ENCODE results near the gene ZGPAT. TPM values are rescaled to one million over a fixed set of nuclear protein-coding genes. Genes with fewer than 3 reads are reported as not detected.

ZGPAT gene
- total and polyA plus RNA-seq, 2 of the 4 experiments (the other 2 are of a cell fraction), result 13.4 to 20.2 TPM

DNA sequence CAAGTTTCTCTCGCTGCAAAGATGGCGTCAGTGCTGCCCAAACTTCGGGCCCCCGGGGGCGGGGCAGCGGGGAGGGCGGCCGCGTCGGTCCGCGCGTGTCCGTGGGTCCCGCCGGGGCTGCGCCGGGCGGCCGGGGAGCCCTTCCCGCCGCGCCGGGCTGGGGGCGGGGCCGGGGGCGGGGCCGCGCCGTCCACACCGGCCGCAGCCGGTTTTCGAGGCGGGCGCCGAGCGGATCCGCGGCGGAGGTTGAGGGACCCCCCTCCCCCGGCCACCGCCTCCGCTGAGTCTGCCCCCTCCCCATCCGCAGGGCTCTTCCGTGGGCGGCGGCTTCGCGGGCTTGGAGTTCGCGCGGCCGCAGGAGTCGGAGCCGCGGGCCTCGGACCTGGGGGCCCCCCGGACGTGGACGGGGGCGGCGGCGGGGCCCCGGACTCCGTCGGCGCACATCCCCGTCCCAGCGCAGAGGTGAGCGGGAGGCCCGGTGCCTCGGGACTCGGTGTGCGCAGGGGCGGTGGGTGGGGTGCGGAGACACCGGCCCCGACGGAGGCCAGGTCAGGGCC is 32.3 kb downstream of the ZGPAT start:
- no peaks in the 10 kb centered on the region for H3K9me3 ChIP-seq (ENCODE audit: control insufficient read depth, insufficient read depth, low read length)
- peaks cover 10% of the 10 kb centered on the region for H3K4me1 ChIP-seq (ENCODE audit: control insufficient read depth, insufficient read depth, low read length)
- H3K56ac ChIP-seq (ENCODE audit: extremely low read depth, insufficient read depth, low read length), result peak overlapping the region; percentile 90
- H4K5ac ChIP-seq (ENCODE audit: low read depth, low read length), result peak overlapping the region; percentile 19; the same call in 1 of the 2 replicates
- TF ChIP-seq USF2 (IDR thresholded peaks at IDR 0.05; ENCODE audit: low read depth, low read length) (no peak), RFX5 (IDR thresholded peaks at IDR 0.05; ENCODE audit: low read depth, low read length) (no peak), CTCF (conservative IDR thresholded peaks at IDR 0.05; ENCODE audit: low read depth, low read length) (no peak), CHD1 (IDR thresholded peaks at IDR 0.05; ENCODE audit: low read depth, low read length) (no peak), MXI1 (IDR thresholded peaks at IDR 0.05; ENCODE audit: borderline replicate concordance, low read depth, low read length) (no peak), FOS (IDR thresholded peaks at IDR 0.05; ENCODE audit: low read depth, low read length) (no peak), BHLHE40 (IDR thresholded peaks at IDR 0.05; ENCODE audit: low read depth, low read length) (no peak), MAZ (IDR thresholded peaks at IDR 0.05; ENCODE audit: borderline replicate concordance, low read depth, low read length) (peak; percentile 29; the same call in 1 of the 2 replicates)
- TF ChIP-seq, protein P1, sequence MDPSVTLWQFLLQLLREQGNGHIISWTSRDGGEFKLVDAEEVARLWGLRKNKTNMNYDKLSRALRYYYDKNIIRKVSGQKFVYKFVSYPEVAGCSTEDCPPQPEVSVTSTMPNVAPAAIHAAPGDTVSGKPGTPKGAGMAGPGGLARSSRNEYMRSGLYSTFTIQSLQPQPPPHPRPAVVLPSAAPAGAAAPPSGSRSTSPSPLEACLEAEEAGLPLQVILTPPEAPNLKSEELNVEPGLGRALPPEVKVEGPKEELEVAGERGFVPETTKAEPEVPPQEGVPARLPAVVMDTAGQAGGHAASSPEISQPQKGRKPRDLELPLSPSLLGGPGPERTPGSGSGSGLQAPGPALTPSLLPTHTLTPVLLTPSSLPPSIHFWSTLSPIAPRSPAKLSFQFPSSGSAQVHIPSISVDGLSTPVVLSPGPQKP (IDR thresholded peaks at IDR 0.05; ENCODE audit: borderline replicate concordance, low read depth, low read length), result no peak
- peak overlapping the region; percentile 63 to 88 for H4K8ac ChIP-seq (ENCODE audit: low read depth in 2 of 2, low read length in 2 of 2)
- H3K9ac ChIP-seq (ENCODE audit: low read depth, low read length), result peak overlapping the region; percentile 87
- H3K36me3 ChIP-seq (ENCODE audit: control insufficient read depth, insufficient read depth, low read length), result peaks cover 39% of the 10 kb centered on the region; the same call in 1 of the 2 replicates
- no peaks in the 10 kb centered on the region for H3K9me1 ChIP-seq (ENCODE audit: insufficient read depth, low read length)
- H3K4me3 ChIP-seq (ENCODE audit: insufficient read depth, low read depth, low read length), result peak overlapping the region; percentile 54
- intact Hi-C loops (cut with micrococcal nuclease), result no loop called here
- WGBS, 2 experiments (ENCODE audit: extremely low coverage in 2 of 2, insufficient read length in 1 of 2), result 3% methylated on average over 18 of the region's 80 CpGs; no CpG with 5 or more reads in 1 of the 2 experiments
- H2AK9ac ChIP-seq (replicated peaks; ENCODE audit: low read depth, low read length, poor library complexity), result peak overlapping the region; percentile 99
- no peak overlapping the region for H2BK120ac ChIP-seq (ENCODE audit: low read depth, low read length)
- peaks cover 4 to 9% of the 10 kb centered on the region in 2 experiments; a peak in 2 of 4 replicates for H3K79me1 ChIP-seq (ENCODE audit: low read depth in 1 of 2, low read length in 2 of 2)
- peak overlapping the region; percentile 75 for H2BK5ac ChIP-seq (ENCODE audit: low read depth, low read length, poor library complexity, severe bottlenecking)
- dilution Hi-C loops (cut with HindIII; ENCODE audit: low sequenced_read_pairs, unreplicated experiment), result no loop called here
- H3K23ac ChIP-seq (ENCODE audit: low read depth, low read length), result peak overlapping the region; percentile 94
- no peaks in the 10 kb centered on the region for H3K27me3 ChIP-seq (ENCODE audit: control insufficient read depth, insufficient read depth, low read length)
- H3K14ac ChIP-seq (replicated peaks; ENCODE audit: low read depth, low read length), result peak overlapping the region; percentile 93
- H3K4ac ChIP-seq (ENCODE audit: low read depth, low read length), result peak overlapping the region; percentile 94
- in situ Hi-C loops (cut with MboI; ENCODE audit: low sequenced_read_pairs), result no loop called here
- peak overlapping the region; percentile 91 for H3K27ac ChIP-seq (ENCODE audit: insufficient read depth, low read length)
- DNase-seq (peak; percentile 7), ATAC-seq (ENCODE audit: low read depth) (peak; percentile 43)
- H3K18ac ChIP-seq (ENCODE audit: low read depth, low read length), result no peak overlapping the region; the same call in 1 of the 2 replicates
- no TSS peak for BruUV-seq (replicated peaks)
- ChIA-PET POLR2A (ENCODE audit: unreplicated experiment) (no interaction called here), CTCF (interaction anchor here (0.5 kb wide), 1 partner anchor 34 kb away, joined by 6 read pairs; no protein-coding TSS in a partner anchor)
- peaks cover 20% of the 10 kb centered on the region for H4K20me1 ChIP-seq (ENCODE audit: insufficient read depth, low read length)
- peak overlapping the region; percentile 88; the same call in 1 of the 2 replicates for H4K91ac ChIP-seq (ENCODE audit: insufficient read depth, low read depth, low read length)
- H2BK20ac ChIP-seq (ENCODE audit: low read depth, low read length), result no peak overlapping the region
- H3K4me2 ChIP-seq (ENCODE audit: low read depth, low read length), result peak overlapping the region; percentile 73
- peak overlapping the region; percentile 89 for H2AK5ac ChIP-seq (ENCODE audit: low read depth, low read length)
- H2BK15ac ChIP-seq (ENCODE audit: low read depth, low read length), result no peak overlapping the region
- peak overlapping the region; percentile 82 for H2AFZ ChIP-seq (replicated peaks; ENCODE audit: low read length, poor library complexity)

Measured in IMR-90 (cell line).